Peyer's patch (tissue), 4 donors: Measurements from ENCODE around the gene IFI27. TPM values are rescaled to one million over a fixed set of nuclear protein-coding genes. Genes with fewer than 3 reads are reported as not detected.

Source experiments
- DNase-seq, 3 donors: peaks; one replicate each; pipeline ENCODE4 v3.0.0-alpha.2; 2017 to 2019
- H3K27ac ChIP-seq, 4 donors: fragments of 200-600 bp; sonication (generic); one replicate each; pipeline ENCODE4 v1.5.1; 2016 to 2019
- H3K27me3 ChIP-seq, 2 donors: fragments of 200-600 bp; sonication (generic); one replicate each; pipeline ENCODE4 v1.5.1; 2019
- H3K36me3 ChIP-seq, 3 donors: fragments of 200-600 bp; sonication (generic); one replicate each; pipeline ENCODE4 v1.5.1; 2016 to 2019
- H3K4me1 ChIP-seq, 4 donors: fragments of 200-600 bp; sonication (generic); one replicate each; pipeline ENCODE4 v1.5.1; 2016 to 2019
- H3K4me3 ChIP-seq, 4 donors: fragments of 200-600 bp; sonication (generic); 1 replicate in 3 of 4; 2 replicates in 1 of 4; pipeline ENCODE4 v1.5.1; 2016 to 2019; ENCODE audit warnings: mild to moderate bottlenecking in 1 of 4
- H3K9me3 ChIP-seq, 4 donors: fragments of 200-600 bp; sonication (generic); one replicate each; pipeline ENCODE4 v1.5.1; 2016 to 2019; ENCODE audit warnings: mild to moderate bottlenecking in 1 of 4
- CTCF ChIP-seq, 6 experiments: fragments of 450-650 bp in 4 of 6; fragments of 200-600 bp in 2 of 6; sonication (generic) in 1 of 6; IDR thresholded peaks; one replicate each; pipeline ENCODE4 v1.5.1; 2017 to 2019; ENCODE audit warnings: antibody characterized with exemption in 6 of 6, mild to moderate bottlenecking in 3 of 6, moderate library complexity in 1 of 6
- POLR2A ChIP-seq, 2 donors: fragments of 450-650 bp; IDR thresholded peaks; one replicate each; pipeline ENCODE4 v1.5.1; 2017; ENCODE audit warnings: antibody characterized with exemption in 2 of 2, mild to moderate bottlenecking in 2 of 2, moderate library complexity in 2 of 2
- total RNA-seq, 4 donors: library from RNA; depleted of rRNA; stranded (reverse); fragments of >200 nt; gene quantifications; one replicate each; pipeline ENCODE4 v1.1.0, GENCODE V29; 2016

Gene IFI27
- total RNA-seq, 4 donors from 2014 or later: 163 to 668 (median 294) TPM

DNA sequence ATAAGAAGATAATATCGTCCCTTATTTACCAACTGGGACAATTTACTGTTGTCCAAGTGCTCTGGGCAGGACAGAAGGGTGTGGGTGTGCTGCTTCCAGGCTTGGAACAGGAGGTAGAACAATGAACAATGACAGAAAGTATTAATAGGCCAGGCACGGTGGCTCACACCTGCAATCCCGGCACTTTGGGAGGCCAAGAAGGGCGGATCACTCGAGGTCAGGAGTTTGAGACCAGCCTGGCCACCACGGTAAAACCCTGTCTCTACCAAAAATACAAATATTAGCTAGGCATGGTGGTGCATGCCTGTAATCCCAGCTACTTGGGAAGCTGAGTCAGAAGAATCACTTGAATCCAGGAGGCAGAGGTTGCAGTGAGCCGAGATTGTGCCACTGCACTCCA is 2.5 kb downstream of the IFI27 start:
- peak in 1 of 3 donors; percentile 42 for DNase-seq
- peaks cover 0 to 37% (median 3%) of the 10 kb centered on the region in 4 donors for H3K4me1 ChIP-seq
- H3K27me3 ChIP-seq: no peaks in the 10 kb centered on the region

DNA sequence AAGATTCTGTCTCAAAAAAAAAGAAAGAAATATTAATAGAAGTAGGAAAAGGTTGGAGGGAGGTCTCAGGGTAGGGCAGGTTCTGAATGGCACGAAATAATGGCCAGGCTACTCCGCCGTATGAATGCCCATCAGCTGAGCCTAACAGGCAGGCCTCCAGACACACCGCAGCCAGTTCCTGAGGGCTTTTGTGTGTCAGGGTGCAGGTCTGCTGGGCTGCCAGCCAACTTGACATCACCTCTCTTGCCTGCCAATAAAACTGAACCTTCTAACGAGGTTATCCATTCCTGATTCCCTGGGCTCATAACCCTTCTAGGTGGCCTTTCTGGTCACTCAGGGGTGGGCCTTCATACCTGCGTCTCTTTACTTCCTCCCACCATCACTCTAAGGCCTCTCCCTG is 3.0 kb downstream of the IFI27 start:
- H3K27ac ChIP-seq: peak overlapping the region in 3 of 4 donors; percentile 17 to 47 (median 41)

More for the DNA sequence above, 2.5 kb downstream of the IFI27 start:
- no peak overlapping the region for H3K4me3 ChIP-seq
- TF ChIP-seq POLR2A (IDR thresholded peaks at IDR 0.05): no peak
- no peak for TF ChIP-seq CTCF (IDR thresholded peaks at IDR 0.05)
- H3K36me3 ChIP-seq: no peaks in the 10 kb centered on the region
- H3K27ac ChIP-seq: peak overlapping the region in 2 of 4 donors; percentile 47 to 66
- no peaks in the 10 kb centered on the region for H3K9me3 ChIP-seq

DNA sequence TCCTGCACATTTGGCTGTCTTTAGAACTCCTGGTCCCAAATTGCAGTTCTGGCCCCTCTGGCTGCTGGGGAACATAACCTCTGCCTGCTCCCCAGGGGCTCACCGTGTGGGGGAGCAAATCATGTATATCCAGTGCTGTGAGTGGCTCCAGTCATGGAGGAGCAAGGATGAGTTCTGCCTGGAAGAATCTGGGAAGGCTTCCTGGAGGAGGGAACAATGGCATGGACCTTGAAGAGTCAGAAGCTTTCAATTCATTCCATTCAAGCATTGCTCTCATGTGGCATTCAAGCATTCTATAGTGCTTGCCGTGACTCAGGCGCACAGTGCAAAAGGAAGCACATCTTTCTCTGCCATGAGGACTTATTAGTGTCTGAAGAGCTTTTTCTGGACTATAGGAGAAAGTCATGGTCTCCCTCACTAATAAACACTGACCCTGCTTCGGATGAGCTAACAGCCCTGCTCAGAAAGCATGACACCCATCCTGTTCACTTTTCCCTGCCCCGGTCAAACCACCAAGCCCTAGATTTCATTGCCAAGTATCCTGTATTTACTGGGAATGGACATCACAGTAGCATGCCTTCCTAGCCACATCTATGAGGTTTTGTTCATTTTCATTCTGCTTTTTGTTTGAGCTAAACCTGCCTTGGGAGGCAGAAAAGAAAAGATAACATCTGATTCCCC is 3.5 kb downstream of the IFI27 start:
- H3K9me3 ChIP-seq: peaks cover 0 to 2% (median under 1%) of the 10 kb centered on the region in 4 donors
- peak overlapping the region in 3 of 4 donors; percentile 17 to 47 (median 41) for H3K27ac ChIP-seq
- no peaks in the 10 kb centered on the region for H3K36me3 ChIP-seq
- no peak for TF ChIP-seq CTCF (IDR thresholded peaks at IDR 0.05)
- no peak for TF ChIP-seq POLR2A (IDR thresholded peaks at IDR 0.05)
- H3K27me3 ChIP-seq: no peaks in the 10 kb centered on the region
- DNase-seq: peak in 1 of 3 donors; percentile 27
- no peak overlapping the region for H3K4me3 ChIP-seq
- H3K4me1 ChIP-seq: peaks cover 0 to 37% (median 3%) of the 10 kb centered on the region in 4 donors

More for the DNA sequence above, 3.0 kb downstream of the IFI27 start:
- DNase-seq: peak in 1 of 3 donors; percentile 68
- Histone ChIP-seq H3K9me3 (no peaks in the 10 kb centered on the region), H3K4me1 (peaks cover 0 to 37% (median 3%) of the 10 kb centered on the region in 4 donors), H3K4me3 (no peak overlapping the region), H3K36me3 (no peaks in the 10 kb centered on the region), H3K27me3 (no peaks in the 10 kb centered on the region)
- no peak for TF ChIP-seq CTCF (IDR thresholded peaks at IDR 0.05)
- TF ChIP-seq POLR2A (IDR thresholded peaks at IDR 0.05): no peak

DNA sequence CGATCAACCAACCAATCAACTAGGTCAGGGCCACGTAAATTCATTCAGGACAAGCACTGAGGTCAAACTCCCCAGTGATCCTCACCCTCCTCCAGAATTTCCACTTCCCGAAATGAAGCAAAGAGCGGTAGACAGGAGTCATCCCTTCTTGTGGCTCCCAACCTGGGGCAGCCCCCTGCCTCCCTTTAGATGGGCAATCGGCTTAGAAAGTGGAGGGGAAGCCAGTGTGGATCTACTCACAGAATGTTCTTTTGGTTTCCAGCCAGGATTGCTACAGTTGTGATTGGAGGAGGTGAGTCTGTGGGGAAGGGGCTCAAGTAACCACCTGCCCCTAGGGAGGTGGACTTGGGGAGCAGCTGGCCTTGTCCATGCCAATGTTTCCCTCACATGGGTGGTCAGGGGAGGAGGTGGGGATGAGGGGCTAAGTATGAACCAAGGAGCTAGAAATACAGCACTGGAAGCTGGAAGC is 4.1 kb downstream of the IFI27 start:
- no peak for DNase-seq
- Histone ChIP-seq H3K27ac (peak overlapping the region in 2 of 4 donors; percentile 41 to 47), H3K4me1 (peaks cover 0 to 36% (median 3%) of the 10 kb centered on the region in 4 donors)

GRCh38 chr14:94115058-94115591 is 4.6 kb downstream of the IFI27 start:
- Histone ChIP-seq H3K9me3 (peaks cover 0 to 12% (median 4%) of the 10 kb centered on the region in 4 donors), H3K36me3 (no peaks in the 10 kb centered on the region), H3K4me3 (no peak overlapping the region), H3K4me1 (peaks cover 0 to 31% (median 3%) of the 10 kb centered on the region in 4 donors), H3K27ac (peak overlapping the region in 2 of 4 donors; percentile 41 to 47), H3K27me3 (no peaks in the 10 kb centered on the region)
- TF ChIP-seq CTCF (IDR thresholded peaks at IDR 0.05): no peak
- no peak for TF ChIP-seq POLR2A (IDR thresholded peaks at IDR 0.05)
- DNase-seq: peak in 1 of 3 donors; percentile 59

More for the DNA sequence above, 4.1 kb downstream of the IFI27 start:
- Histone ChIP-seq H3K36me3 (no peaks in the 10 kb centered on the region), H3K4me3 (no peak overlapping the region), H3K9me3 (peaks cover 0 to 8% (median 3%) of the 10 kb centered on the region in 4 donors), H3K27me3 (no peaks in the 10 kb centered on the region)
- TF ChIP-seq CTCF (IDR thresholded peaks at IDR 0.05): no peak
- no peak for TF ChIP-seq POLR2A (IDR thresholded peaks at IDR 0.05)
